Activated naive CD4-positive, alpha-beta T cell treated with anti-CD3 and anti-CD28 coated beads, Interleukin-2, amount 50 U/mL, for 24 hours (primary cell): ENCODE results near the gene TRAPPC11.
A peak's percentile ranks its signal among the peaks of the same experiment; 100 is the strongest.

Experiments
- H3K27ac Mint-ChIP-seq: one replicate; pipeline ENCODE4 v1.8.0; 2021; ENCODE audit warnings: mild to moderate bottlenecking, mixed read lengths
- H3K27me3 Mint-ChIP-seq: one replicate; pipeline ENCODE4 v1.8.0; 2021; ENCODE audit warnings: mixed read lengths
- H3K36me3 Mint-ChIP-seq: one replicate; pipeline ENCODE4 v1.8.0; 2021; ENCODE audit warnings: mixed read lengths
- H3K4me1 Mint-ChIP-seq: one replicate; pipeline ENCODE4 v1.8.0; 2021; ENCODE audit warnings: mixed read lengths
- H3K4me3 Mint-ChIP-seq: one replicate; pipeline ENCODE4 v1.8.0; 2021; ENCODE audit warnings: mild to moderate bottlenecking, mixed read lengths
- H3K9me3 Mint-ChIP-seq: one replicate; pipeline ENCODE4 v1.8.0; 2021; ENCODE audit warnings: mixed read lengths

The TRAPPC11 gene

GRCh38 chr4:183758061-183758757, 99.1 kb downstream of the TRAPPC11 start:
- Mint-ChIP-seq H3K9me3 (no peaks in the 10 kb centered on the region), H3K4me3 (no peak overlapping the region), H3K4me1 (no peaks in the 10 kb centered on the region), H3K27me3 (peaks cover 14% of the 10 kb centered on the region), H3K36me3 (no peaks in the 10 kb centered on the region), H3K27ac (no peak overlapping the region)

- Mint-ChIP-seq H3K27ac (peak overlapping the region; percentile 4), H3K27me3 (peaks cover 14% of the 10 kb centered on the region), H3K4me3 (no peak overlapping the region), H3K9me3 (no peaks in the 10 kb centered on the region), H3K4me1 (no peaks in the 10 kb centered on the region), H3K36me3 (no peaks in the 10 kb centered on the region)
These were observed 99.8 kb downstream of the TRAPPC11 start for GRCh38 chr4:183758758-183759447.

- Mint-ChIP-seq H3K4me3 (no peak overlapping the region), H3K9me3 (no peaks in the 10 kb centered on the region), H3K36me3 (no peaks in the 10 kb centered on the region), H3K27ac (no peak overlapping the region), H3K27me3 (peaks cover 14% of the 10 kb centered on the region), H3K4me1 (no peaks in the 10 kb centered on the region)
These were observed 101.2 kb downstream of the TRAPPC11 start for GRCh38 chr4:183760326-183760725.
